HEK293 (cell line): ENCODE data around the gene HS3ST1.

ENCODE experiments used
- CTCF ChIA-PET: fragments of 350-600 bp; formaldehyde crosslinking; extraction: SDS; loops from one replicate; lab custom pipeline; 2021; ENCODE audit warnings: antibody characterized with exemption; lab: Yijun Ruan, JAX
- POLR2A ChIA-PET: fragments of 300-600 bp; formaldehyde crosslinking; extraction: SDS; loops from one replicate; lab custom pipeline; 2020; ENCODE audit warnings: antibody characterized with exemption, inconsistent platforms; lab: Yijun Ruan, JAX
- H3K27ac ChIP-seq: fragments of 200-500 bp; sonication (Bioruptor generic); 2 replicates; pipeline ENCODE4 v1.5.1; 2014; ENCODE audit warnings: low read depth, low read length, control low read depth, inconsistent platforms; ENCODE audit errors: extremely low read depth
- H3K36me3 ChIP-seq, 2 experiments: fragments of 200-500 bp in 1 of 2; sonication (Bioruptor generic) in 1 of 2; 1 replicate in 1 of 2; 2 replicates in 1 of 2; pipeline ENCODE4 v1.5.1; 2014 to 2017; ENCODE audit warnings: inconsistent platforms in 2 of 2, low read length in 2 of 2; ENCODE audit not compliant: control insufficient read depth in 2 of 2, insufficient read depth in 1 of 2
- H3K4me1 ChIP-seq: fragments of 200-500 bp; sonication (Bioruptor generic); 2 replicates; pipeline ENCODE4 v1.5.1; 2014; ENCODE audit warnings: mild to moderate bottlenecking, low read length, inconsistent platforms; ENCODE audit not compliant: control insufficient read depth, insufficient read depth
- H3K4me3 ChIP-seq: 2 replicates; pipeline ENCODE4 v1.5.1; 2011; ENCODE audit warnings: low read depth, mild to moderate bottlenecking, control low read depth, low read length, moderate library complexity
- H3K9me3 ChIP-seq: fragments of 200-500 bp; sonication (Bioruptor generic); 2 replicates; pipeline ENCODE4 v1.5.1; 2014; ENCODE audit warnings: low read depth, low read length, inconsistent platforms; ENCODE audit not compliant: control insufficient read depth, insufficient read depth
- GLI4 ChIP-seq: fragments of 450-650 bp; formaldehyde crosslinking; IDR thresholded peaks from 2 replicates; pipeline ENCODE4 v1.5.1; 2016; ENCODE audit warnings: missing biosample characterization, missing genetic modification characterization
- HOXA7 ChIP-seq: sonication (generic); formaldehyde crosslinking; IDR thresholded peaks from 2 replicates; pipeline ENCODE4 v1.8.1; 2022; ENCODE audit warnings: missing genetic modification reagents, borderline replicate concordance
- KLF10 ChIP-seq: fragments of 450-650 bp; IDR thresholded peaks from 2 replicates; pipeline ENCODE4 v1.5.1; 2018; ENCODE audit warnings: missing biosample characterization, mild to moderate bottlenecking, missing genetic modification characterization
- KLF9 ChIP-seq: fragments of 450-650 bp; formaldehyde crosslinking; IDR thresholded peaks from 2 replicates; pipeline ENCODE4 v1.5.1; 2016; ENCODE audit warnings: missing biosample characterization, missing genetic modification characterization, low read depth
- OSR2 ChIP-seq: fragments of 450-650 bp; formaldehyde crosslinking; IDR thresholded peaks from 2 replicates; pipeline ENCODE4 v1.5.1; 2016; ENCODE audit warnings: missing biosample characterization, missing genetic modification characterization
- SALL2 ChIP-seq: fragments of 450-650 bp; formaldehyde crosslinking; IDR thresholded peaks from 2 replicates; pipeline ENCODE4 v1.5.0; 2017; ENCODE audit warnings: missing biosample characterization, mild to moderate bottlenecking, missing genetic modification characterization, borderline replicate concordance
- TCF7L2 ChIP-seq: IDR thresholded peaks from 2 replicates; pipeline ENCODE4 v1.6.1; 2011; ENCODE audit warnings: low read depth, mild to moderate bottlenecking, inconsistent platforms, low read length, moderate library complexity, borderline replicate concordance
- YY1 ChIP-seq: fragments of 450-650 bp; formaldehyde crosslinking; IDR thresholded peaks from 2 replicates; pipeline ENCODE4 v1.5.1; 2018; ENCODE audit warnings: missing biosample characterization, missing genetic modification characterization
- ZBTB7A ChIP-seq: fragments of 450-650 bp; formaldehyde crosslinking; IDR thresholded peaks from 2 replicates; pipeline ENCODE4 v1.5.1; 2016; ENCODE audit warnings: low read depth, missing biosample characterization, missing genetic modification characterization
- ZNF10 ChIP-seq: fragments of 450-650 bp; formaldehyde crosslinking; IDR thresholded peaks from 2 replicates; pipeline ENCODE4 v1.5.1; 2017; ENCODE audit warnings: missing biosample characterization, missing genetic modification characterization
- ZNF112 ChIP-seq: fragments of 450-650 bp; formaldehyde crosslinking; IDR thresholded peaks from 2 replicates; pipeline ENCODE4 v1.5.0; 2017; ENCODE audit warnings: missing biosample characterization, missing genetic modification characterization
- ZNF140 ChIP-seq: fragments of 450-650 bp; formaldehyde crosslinking; IDR thresholded peaks from 2 replicates; pipeline ENCODE4 v1.5.1; 2016; ENCODE audit warnings: missing biosample characterization, missing genetic modification characterization
- ZNF157 ChIP-seq: fragments of 450-650 bp; formaldehyde crosslinking; IDR thresholded peaks from 2 replicates; pipeline ENCODE4 v1.5.1; 2016; ENCODE audit warnings: missing biosample characterization, missing genetic modification characterization
- ZNF248 ChIP-seq: fragments of 450-650 bp; formaldehyde crosslinking; IDR thresholded peaks from 2 replicates; pipeline ENCODE4 v1.5.1; 2017; ENCODE audit warnings: missing biosample characterization, missing genetic modification characterization
- ZNF324 ChIP-seq: fragments of 450-650 bp; formaldehyde crosslinking; IDR thresholded peaks from 2 replicates; pipeline ENCODE4 v1.5.1; 2016; ENCODE audit warnings: missing biosample characterization, missing genetic modification characterization
- ZNF366 ChIP-seq: fragments of 450-650 bp; formaldehyde crosslinking; conservative IDR thresholded peaks from 2 replicates; pipeline ENCODE4 v1.5.1; 2016; ENCODE audit warnings: missing biosample characterization, missing genetic modification characterization
- ZNF514 ChIP-seq: fragments of 450-650 bp; formaldehyde crosslinking; IDR thresholded peaks from 2 replicates; pipeline ENCODE4 v1.5.1; 2016; ENCODE audit warnings: missing biosample characterization, missing genetic modification characterization
- ZNF585B ChIP-seq: fragments of 450-650 bp; formaldehyde crosslinking; IDR thresholded peaks from 2 replicates; pipeline ENCODE4 v1.5.1; 2016; ENCODE audit warnings: missing biosample characterization, missing genetic modification characterization
- ZNF670 ChIP-seq: fragments of 450-650 bp; formaldehyde crosslinking; IDR thresholded peaks from 2 replicates; pipeline ENCODE4 v1.5.1; 2016; ENCODE audit warnings: missing biosample characterization, missing genetic modification characterization, low read depth
- ZSCAN16 ChIP-seq: fragments of 450-650 bp; formaldehyde crosslinking; IDR thresholded peaks from 2 replicates; pipeline ENCODE4 v1.5.1; 2016; ENCODE audit warnings: missing biosample characterization, missing genetic modification characterization
- TF ChIP-seq, protein P1 (sequence below): fragments of 450-650 bp; formaldehyde crosslinking; optimal IDR thresholded peaks from 2 replicates; pipeline ENCODE3; 2016; ENCODE audit warnings: missing biosample characterization, mild to moderate bottlenecking, missing genetic modification characterization
- TF ChIP-seq, protein P2 (sequence below): fragments of 450-650 bp; formaldehyde crosslinking; IDR thresholded peaks from 2 replicates; pipeline ENCODE4 v1.5.1; 2016; ENCODE audit warnings: missing biosample characterization, missing genetic modification characterization

Gene HS3ST1

DNA sequence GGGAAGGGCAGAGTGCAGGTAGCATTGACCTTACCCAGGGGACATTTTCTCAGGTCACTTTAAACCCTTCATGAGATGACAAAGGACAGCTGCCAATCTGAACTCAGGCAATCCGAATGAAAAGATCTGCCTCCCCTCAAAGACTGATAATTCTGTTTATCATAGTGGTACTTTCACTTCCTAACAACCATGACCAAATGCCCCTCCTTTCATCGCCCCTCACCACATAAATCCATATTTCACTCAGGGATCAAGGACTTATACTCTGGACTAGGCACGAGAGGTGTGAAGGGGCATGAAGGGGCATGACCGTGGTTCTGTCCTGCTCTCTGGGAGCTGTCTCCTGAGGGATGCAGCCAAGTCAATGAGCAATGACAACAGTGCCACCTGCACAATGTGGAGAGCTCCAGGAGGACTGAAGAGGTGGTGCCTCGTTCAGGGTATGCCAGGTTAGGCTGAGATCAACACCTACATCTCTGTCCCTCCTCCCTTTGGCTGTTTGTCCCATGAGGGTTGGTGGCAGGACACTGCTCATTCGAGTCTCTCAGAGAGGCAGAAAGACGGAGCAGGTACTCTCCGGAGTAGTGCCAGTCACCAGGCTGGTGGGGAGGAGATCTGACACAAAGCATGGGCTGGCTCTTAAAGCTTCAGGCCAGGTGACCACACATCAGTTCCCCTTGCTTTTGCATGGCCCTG lies 12.5 kb downstream of the HS3ST1 start:
- H3K4me1 ChIP-seq: no peaks in the 10 kb centered on the region
- H3K4me3 ChIP-seq: no peak overlapping the region
- H3K36me3 ChIP-seq: no peaks in the 10 kb centered on the region
- TF ChIP-seq ZNF157 (tag by site-specific recombination): no peak
- no peak for TF ChIP-seq ZNF112
- no peak for TF ChIP-seq KLF10
- TF ChIP-seq GLI4 (tag by site-specific recombination): no peak
- no peak for TF ChIP-seq ZNF366
- no peak for TF ChIP-seq ZNF324
- no peak for TF ChIP-seq ZNF10 (tag by site-specific recombination)
- no peak for TF ChIP-seq ZNF585B (tag by site-specific recombination)
- no peak for TF ChIP-seq ZNF140
- no peak for TF ChIP-seq HOXA7 (CRISPR knock-in tag)
- no peak for TF ChIP-seq OSR2 (tag by site-specific recombination)
- TF ChIP-seq ZNF514: no peak
- no peak for TF ChIP-seq KLF9
- TF ChIP-seq ZBTB7A (tag by site-specific recombination): no peak
- TF ChIP-seq, all 188 proteins: peak for 0
- ChIA-PET CTCF (interaction anchor here (1.0 kb wide), 1 partner anchor 8 kb away, joined by 3 read pairs; no protein-coding TSS in a partner anchor), POLR2A (no interaction called here)
- H3K27ac ChIP-seq: no peak overlapping the region
- no peaks in the 10 kb centered on the region for H3K9me3 ChIP-seq

DNA sequence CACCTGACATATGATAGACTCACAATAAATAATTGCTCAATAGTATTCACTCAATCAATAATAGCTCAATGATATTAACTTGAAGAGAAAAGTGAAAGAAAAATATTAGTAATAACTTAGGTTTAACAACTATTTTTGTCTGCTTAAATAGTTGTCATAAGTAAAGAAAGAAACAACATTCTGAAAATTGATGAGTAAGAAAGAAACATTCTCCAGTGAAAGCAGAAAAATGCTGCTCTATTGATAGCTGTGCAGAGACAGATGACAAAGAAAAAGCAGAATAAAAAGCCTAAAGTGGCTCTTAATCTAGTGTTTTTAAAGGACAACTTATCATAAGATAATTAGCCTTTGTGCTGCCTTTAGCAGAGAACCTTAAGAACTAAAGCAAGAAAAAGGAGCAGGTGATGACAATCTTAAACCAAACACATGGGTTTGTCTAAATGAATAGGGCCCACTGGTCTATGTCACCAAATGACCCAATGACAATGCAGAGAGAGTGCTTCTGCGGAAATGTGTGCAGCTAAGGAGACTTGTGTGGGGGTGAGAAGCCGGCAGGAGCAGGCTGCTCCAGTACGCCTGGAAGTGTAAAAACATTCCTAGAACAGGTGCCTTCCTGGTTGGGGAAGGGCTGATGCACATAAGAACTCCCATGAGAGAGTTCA lies 13.2 kb downstream of the HS3ST1 start:
- no peaks in the 10 kb centered on the region for H3K4me1 ChIP-seq
- TF ChIP-seq ZNF248 (tag by site-specific recombination) (no peak), ZNF670 (tag by site-specific recombination) (no peak), TCF7L2 (no peak), YY1 (tag by site-specific recombination) (no peak), ZSCAN16 (tag by site-specific recombination) (no peak), GLI4 (tag by site-specific recombination) (no peak), SALL2 (tag by site-specific recombination) (no peak)
- TF ChIP-seq, protein P1, sequence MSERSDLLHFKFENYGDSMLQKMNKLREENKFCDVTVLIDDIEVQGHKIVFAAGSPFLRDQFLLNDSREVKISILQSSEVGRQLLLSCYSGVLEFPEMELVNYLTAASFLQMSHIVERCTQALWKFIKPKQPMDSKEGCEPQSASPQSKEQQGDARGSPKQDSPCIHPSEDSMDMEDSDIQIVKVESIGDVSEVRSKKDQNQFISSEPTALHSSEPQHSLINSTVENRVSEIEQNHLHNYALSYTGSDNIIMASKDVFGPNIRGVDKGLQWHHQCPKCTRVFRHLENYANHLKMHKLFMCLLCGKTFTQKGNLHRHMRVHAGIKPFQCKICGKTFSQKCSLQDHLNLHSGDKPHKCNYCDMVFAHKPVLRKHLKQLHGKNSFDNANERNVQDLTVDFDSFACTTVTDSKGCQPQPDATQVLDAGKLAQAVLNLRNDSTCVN (tag by site-specific recombination): no peak
- TF ChIP-seq, protein P2, sequence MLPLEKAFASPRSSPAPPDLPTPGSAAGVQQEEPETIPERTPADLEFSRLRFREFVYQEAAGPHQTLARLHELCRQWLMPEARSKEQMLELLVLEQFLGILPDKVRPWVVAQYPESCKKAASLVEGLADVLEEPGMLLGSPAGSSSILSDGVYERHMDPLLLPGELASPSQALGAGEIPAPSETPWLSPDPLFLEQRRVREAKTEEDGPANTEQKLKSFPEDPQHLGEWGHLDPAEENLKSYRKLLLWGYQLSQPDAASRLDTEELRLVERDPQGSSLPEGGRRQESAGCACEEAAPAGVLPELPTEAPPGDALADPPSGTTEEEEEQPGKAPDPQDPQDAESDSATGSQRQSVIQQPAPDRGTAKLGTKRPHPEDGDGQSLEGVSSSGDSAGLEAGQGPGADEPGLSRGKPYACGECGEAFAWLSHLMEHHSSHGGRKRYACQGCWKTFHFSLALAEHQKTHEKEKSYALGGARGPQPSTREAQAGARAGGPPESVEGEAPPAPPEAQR (tag by site-specific recombination): no peak
- TF ChIP-seq, all 188 proteins: peak for 0
- H3K9me3 ChIP-seq: no peaks in the 10 kb centered on the region
- ChIA-PET CTCF (interaction anchor here (1.0 kb wide), 1 partner anchor 8 kb away, joined by 3 read pairs; no protein-coding TSS in a partner anchor), POLR2A (no interaction called here)
- H3K27ac ChIP-seq: no peak overlapping the region
- H3K4me3 ChIP-seq: no peak overlapping the region
- no peaks in the 10 kb centered on the region for H3K36me3 ChIP-seq
